Subcutaneous abdominal adipose tissue (tissue), 5 donors: Measurements from ENCODE around the gene OMP.

Experiments
- H3K27ac ChIP-seq: one replicate; pipeline ENCODE4 v1.7.0; 2013; ENCODE audit warnings: low read depth, mild to moderate bottlenecking, inconsistent platforms, low read length, moderate library complexity
- H3K27me3 ChIP-seq, 5 donors: one replicate each; pipeline ENCODE4 v1.7.0; 2013; ENCODE audit warnings: low read length in 5 of 5, inconsistent platforms in 1 of 5; ENCODE audit not compliant: control insufficient read depth in 5 of 5, insufficient read depth in 4 of 5
- H3K36me3 ChIP-seq, 5 donors: one replicate each; pipeline ENCODE4 v1.7.0; 2013; ENCODE audit warnings: low read length in 5 of 5; ENCODE audit not compliant: control insufficient read depth in 5 of 5, insufficient read depth in 5 of 5
- H3K4me1 ChIP-seq, 5 donors: one replicate each; pipeline ENCODE4 v1.7.0; 2013; ENCODE audit warnings: low read length in 5 of 5, mild to moderate bottlenecking in 3 of 5, moderate library complexity in 1 of 5; ENCODE audit not compliant: control insufficient read depth in 5 of 5, insufficient read depth in 5 of 5
- H3K4me3 ChIP-seq, 5 donors: one replicate each; pipeline ENCODE4 v1.7.0; 2013; ENCODE audit warnings: low read length in 5 of 5, low read depth in 1 of 5
- H3K9ac ChIP-seq, 5 donors: one replicate each; pipeline ENCODE4 v1.7.0; 2013; ENCODE audit warnings: low read length in 5 of 5, mild to moderate bottlenecking in 4 of 5, moderate library complexity in 3 of 5
- H3K9me3 ChIP-seq, 5 donors: one replicate each; pipeline ENCODE4 v1.7.0; 2013; ENCODE audit warnings: low read length in 5 of 5; ENCODE audit not compliant: control insufficient read depth in 5 of 5
- donor health status: healthy.
- donor health status: healthy.
- donor health status: healthy.
- donor health status: healthy.
- donor health status: healthy.

The OMP gene

GRCh38 chr11:77121096-77121640 is 18.5 kb downstream of the OMP start:
- H3K4me1 ChIP-seq = peaks cover 0 to 9% (median 0%) of the 10 kb centered on the region in 5 donors
- no peaks in the 10 kb centered on the region for H3K9me3 ChIP-seq
- H3K36me3 ChIP-seq = peaks cover 0 to 42% (median 24%) of the 10 kb centered on the region in 5 donors
- H3K27ac ChIP-seq = no peak overlapping the region
- H3K4me3 ChIP-seq = no peak overlapping the region
- H3K27me3 ChIP-seq = no peaks in the 10 kb centered on the region
- no peak overlapping the region for H3K9ac ChIP-seq

GRCh38 chr11:77121876-77122575 is 19.4 kb downstream of the OMP start:
- H3K4me1 ChIP-seq = peaks cover 0 to 11% (median 4%) of the 10 kb centered on the region in 5 donors
- H3K36me3 ChIP-seq = peaks cover 0 to 42% (median 24%) of the 10 kb centered on the region in 5 donors
- H3K9me3 ChIP-seq = no peaks in the 10 kb centered on the region
- H3K27me3 ChIP-seq = peaks cover 0 to 3% (median 2%) of the 10 kb centered on the region in 5 donors
- no peak overlapping the region for H3K27ac ChIP-seq
- H3K9ac ChIP-seq = no peak overlapping the region
- H3K4me3 ChIP-seq = no peak overlapping the region

- H3K4me1 ChIP-seq = peaks cover 2 to 18% (median 10%) of the 10 kb centered on the region in 5 donors
- H3K9ac ChIP-seq = no peak overlapping the region
- no peak overlapping the region for H3K4me3 ChIP-seq
- peaks cover 0 to 3% (median 3%) of the 10 kb centered on the region in 5 donors for H3K27me3 ChIP-seq
- peaks cover 0 to 42% (median 24%) of the 10 kb centered on the region in 5 donors for H3K36me3 ChIP-seq
- H3K27ac ChIP-seq = no peak overlapping the region
- H3K9me3 ChIP-seq = no peaks in the 10 kb centered on the region
These were observed 20.1 kb downstream of the OMP start for GRCh38 chr11:77122576-77123212.

- Histone ChIP-seq H3K27me3 (peaks cover 0 to 7% (median 3%) of the 10 kb centered on the region in 5 donors), H3K4me1 (peaks cover 2 to 26% (median 19%) of the 10 kb centered on the region in 5 donors), H3K27ac (no peak overlapping the region), H3K4me3 (no peak overlapping the region), H3K36me3 (peaks cover 0 to 35% (median 19%) of the 10 kb centered on the region in 5 donors), H3K9me3 (no peaks in the 10 kb centered on the region), H3K9ac (no peak overlapping the region)
These were observed 21.0 kb downstream of the OMP start for GRCh38 chr11:77123591-77123990.

GRCh38 chr11:77124041-77124440 is 21.4 kb downstream of the OMP start:
- Histone ChIP-seq H3K4me3 (no peak overlapping the region), H3K4me1 (peaks cover 2 to 26% (median 19%) of the 10 kb centered on the region in 5 donors), H3K27ac (no peak overlapping the region), H3K27me3 (peaks cover 0 to 7% (median 3%) of the 10 kb centered on the region in 5 donors), H3K36me3 (peaks cover 0 to 31% (median 17%) of the 10 kb centered on the region in 5 donors), H3K9ac (no peak overlapping the region), H3K9me3 (no peaks in the 10 kb centered on the region)

GRCh38 chr11:77124488-77124887 is 21.8 kb downstream of the OMP start:
- Histone ChIP-seq H3K4me1 (peaks cover 2 to 28% (median 24%) of the 10 kb centered on the region in 5 donors), H3K27me3 (peaks cover 0 to 7% (median 3%) of the 10 kb centered on the region in 5 donors), H3K9me3 (no peaks in the 10 kb centered on the region), H3K4me3 (no peak overlapping the region), H3K27ac (no peak overlapping the region), H3K9ac (no peak overlapping the region), H3K36me3 (peaks cover 0 to 31% (median 17%) of the 10 kb centered on the region in 5 donors)

GRCh38 chr11:77125191-77125590 is 22.6 kb downstream of the OMP start:
- no peaks in the 10 kb centered on the region for H3K9me3 ChIP-seq
- H3K27ac ChIP-seq = no peak overlapping the region
- H3K9ac ChIP-seq = no peak overlapping the region
- peaks cover 0 to 7% (median 3%) of the 10 kb centered on the region in 5 donors for H3K27me3 ChIP-seq
- H3K4me1 ChIP-seq = peaks cover 2 to 34% (median 28%) of the 10 kb centered on the region in 5 donors
- H3K4me3 ChIP-seq = no peak overlapping the region
- peaks cover 0 to 31% (median 14%) of the 10 kb centered on the region in 5 donors for H3K36me3 ChIP-seq

GRCh38 chr11:77125695-77126094 is 23.1 kb downstream of the OMP start:
- Histone ChIP-seq H3K27me3 (peaks cover 0 to 7% (median 3%) of the 10 kb centered on the region in 5 donors), H3K4me1 (peaks cover 5 to 39% (median 33%) of the 10 kb centered on the region in 5 donors), H3K9ac (no peak overlapping the region), H3K27ac (no peak overlapping the region), H3K4me3 (no peak overlapping the region), H3K36me3 (peaks cover 0 to 29% (median 12%) of the 10 kb centered on the region in 5 donors), H3K9me3 (no peaks in the 10 kb centered on the region)

GRCh38 chr11:77126156-77126775 is 23.6 kb downstream of the OMP start:
- peaks cover 0 to 24% (median 6%) of the 10 kb centered on the region in 5 donors for H3K36me3 ChIP-seq
- no peak overlapping the region for H3K27ac ChIP-seq
- H3K4me3 ChIP-seq = no peak overlapping the region
- H3K4me1 ChIP-seq = peaks cover 10 to 45% (median 38%) of the 10 kb centered on the region in 5 donors
- H3K9me3 ChIP-seq = no peaks in the 10 kb centered on the region
- H3K9ac ChIP-seq = no peak overlapping the region
- peaks cover 0 to 7% (median 3%) of the 10 kb centered on the region in 5 donors for H3K27me3 ChIP-seq
